ENCODE measurements around the gene PPIL1. TPM values are rescaled to one million over a fixed set of nuclear protein-coding genes. Genes with fewer than 3 reads are reported as not detected.

Gene PPIL1
- total RNA-seq, 4 donors from 2014 or later = 13.5 to 28.5 (median 24.0) TPM

DNA sequence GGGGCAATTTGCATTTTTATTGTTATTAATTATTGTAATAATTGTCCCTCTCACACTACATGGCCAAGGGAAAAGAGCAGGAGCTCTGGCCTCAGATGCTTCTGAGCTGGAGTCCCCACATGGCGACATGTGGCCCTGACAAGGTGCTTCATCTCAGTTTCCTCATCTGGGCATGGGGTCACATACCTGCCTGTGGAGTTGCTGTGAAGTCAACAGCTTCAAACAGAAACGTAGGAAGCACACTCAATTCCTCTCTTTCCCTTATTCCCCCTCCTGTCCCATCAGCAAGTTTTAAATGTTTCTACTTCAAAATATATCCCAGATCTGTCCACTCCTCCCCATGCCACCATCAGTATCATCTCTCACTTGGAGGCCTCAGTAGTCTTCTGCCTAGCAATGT is 44.0 kb downstream of the PPIL1 start:
- peak overlapping the region in 3 of 4 donors; percentile 14 to 50 (median 35) for H3K27ac ChIP-seq
- WGBS, 2 donors (ENCODE audit: low coverage in 1 of 2) = 37 to 55% methylated on average over 2 of the region's 2 CpGs
- no peaks in the 10 kb centered on the region for H3K27me3 ChIP-seq
- no peak for ATAC-seq
- H3K4me3 ChIP-seq = no peak overlapping the region
- TF ChIP-seq POLR2AphosphoS5 (IDR thresholded peaks at IDR 0.05) = no peak
- TF ChIP-seq, protein P1, sequence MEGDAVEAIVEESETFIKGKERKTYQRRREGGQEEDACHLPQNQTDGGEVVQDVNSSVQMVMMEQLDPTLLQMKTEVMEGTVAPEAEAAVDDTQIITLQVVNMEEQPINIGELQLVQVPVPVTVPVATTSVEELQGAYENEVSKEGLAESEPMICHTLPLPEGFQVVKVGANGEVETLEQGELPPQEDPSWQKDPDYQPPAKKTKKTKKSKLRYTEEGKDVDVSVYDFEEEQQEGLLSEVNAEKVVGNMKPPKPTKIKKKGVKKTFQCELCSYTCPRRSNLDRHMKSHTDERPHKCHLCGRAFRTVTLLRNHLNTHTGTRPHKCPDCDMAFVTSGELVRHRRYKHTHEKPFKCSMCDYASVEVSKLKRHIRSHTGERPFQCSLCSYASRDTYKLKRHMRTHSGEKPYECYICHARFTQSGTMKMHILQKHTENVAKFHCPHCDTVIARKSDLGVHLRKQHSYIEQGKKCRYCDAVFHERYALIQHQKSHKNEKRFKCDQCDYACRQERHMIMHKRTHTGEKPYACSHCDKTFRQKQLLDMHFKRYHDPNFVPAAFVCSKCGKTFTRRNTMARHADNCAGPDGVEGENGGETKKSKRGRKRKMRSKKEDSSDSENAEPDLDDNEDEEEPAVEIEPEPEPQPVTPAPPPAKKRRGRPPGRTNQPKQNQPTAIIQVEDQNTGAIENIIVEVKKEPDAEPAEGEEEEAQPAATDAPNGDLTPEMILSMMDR (IDR thresholded peaks at IDR 0.05) = no peak
- TF ChIP-seq EP300 (IDR thresholded peaks at IDR 0.05) = no peak
- TF ChIP-seq POLR2A (IDR thresholded peaks at IDR 0.05) = no peak
- H3K36me3 ChIP-seq = no peaks in the 10 kb centered on the region
- H3K9me3 ChIP-seq = no peaks in the 10 kb centered on the region
- peaks cover 3 to 40% (median 11%) of the 10 kb centered on the region in 3 donors for H3K4me1 ChIP-seq

DNA sequence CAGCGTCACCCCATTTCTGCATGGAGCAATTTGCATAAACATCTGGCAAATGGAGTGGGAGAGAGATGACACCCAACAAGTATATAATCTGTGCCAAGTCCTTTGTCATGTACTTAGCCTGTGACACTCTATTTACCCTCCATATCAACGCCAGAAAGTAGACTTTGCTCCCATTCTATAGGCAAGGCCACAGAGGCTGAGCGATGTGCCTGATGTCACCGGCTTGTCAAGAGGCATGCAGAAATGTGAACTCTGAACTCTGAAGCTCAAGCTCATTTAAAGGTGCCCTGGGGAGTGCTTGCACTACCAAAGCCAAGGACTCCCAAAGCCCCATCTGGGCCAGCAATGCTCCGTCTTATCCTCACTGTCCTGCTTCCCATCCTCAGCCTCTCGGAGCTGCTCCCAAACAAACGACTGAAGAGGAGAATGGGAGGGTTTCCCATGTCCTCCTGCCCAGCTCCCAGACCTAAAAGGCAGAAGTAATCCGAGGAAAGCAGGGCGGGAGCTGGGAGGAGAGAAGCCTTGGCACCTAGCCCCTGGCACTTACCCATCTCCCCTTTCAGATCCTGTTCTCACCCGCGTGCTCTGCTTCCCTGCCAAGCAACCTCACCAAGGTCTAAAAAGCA is 44.6 kb downstream of the PPIL1 start:
- H3K27ac ChIP-seq = peak overlapping the region in 3 of 4 donors; percentile 14 to 50 (median 35)
- H3K36me3 ChIP-seq = no peaks in the 10 kb centered on the region
- no peaks in the 10 kb centered on the region for H3K27me3 ChIP-seq
- H3K9me3 ChIP-seq = no peaks in the 10 kb centered on the region
- no peak overlapping the region for H3K4me3 ChIP-seq
- H3K4me1 ChIP-seq = peaks cover 3 to 40% (median 11%) of the 10 kb centered on the region in 3 donors
- WGBS, 2 donors (ENCODE audit: low coverage in 1 of 2) = 18 to 25% methylated on average over 5 to 9 of the region's 11 CpGs
- peak; percentile 71 for ATAC-seq
- TF ChIP-seq EP300 (IDR thresholded peaks at IDR 0.05) = no peak
- TF ChIP-seq, protein P1 (IDR thresholded peaks at IDR 0.05) = no peak
- TF ChIP-seq POLR2A (IDR thresholded peaks at IDR 0.05) = no peak
- peak; percentile 43 for TF ChIP-seq POLR2AphosphoS5 (IDR thresholded peaks at IDR 0.05)

DNA sequence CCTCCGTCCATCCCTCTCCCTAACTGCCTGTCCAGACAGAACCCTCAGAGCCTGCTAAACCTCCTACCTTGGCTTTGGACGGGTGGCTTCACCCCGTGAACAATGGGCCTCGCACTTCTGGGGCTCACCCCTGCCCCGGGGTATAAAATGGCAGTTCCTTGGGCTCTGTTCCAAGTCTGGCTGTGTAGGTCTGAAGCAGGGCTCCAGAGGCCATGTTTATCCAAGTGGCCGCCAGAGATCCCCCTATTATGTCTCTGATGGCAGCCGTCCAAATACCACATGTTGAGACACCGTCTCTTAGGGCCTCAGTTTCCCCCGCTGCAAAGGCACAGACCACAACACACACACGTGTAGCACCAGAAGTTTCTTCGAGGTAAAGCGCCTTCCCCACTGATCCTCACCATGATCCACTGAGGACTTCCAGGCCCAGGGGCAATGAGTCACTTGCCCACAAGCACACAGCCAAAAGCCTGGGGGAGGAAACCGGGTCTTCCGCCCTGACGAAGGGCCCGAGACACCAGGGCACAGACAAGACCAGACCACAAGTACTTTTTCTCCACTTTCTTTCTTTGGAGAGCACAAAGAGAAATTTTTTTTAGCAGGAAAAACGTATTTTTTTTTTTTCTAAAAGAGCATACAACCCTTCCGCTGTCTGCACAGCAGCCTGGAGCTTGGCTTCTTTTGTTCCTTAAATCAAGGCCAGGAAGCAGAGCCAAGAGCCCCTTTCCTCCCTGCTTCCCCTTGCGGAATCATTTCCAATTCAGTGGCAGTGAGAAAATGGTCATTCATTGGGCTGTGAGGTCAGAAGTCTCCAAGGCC is 47.1 kb downstream of the PPIL1 start:
- 56 to 67% methylated on average over 10 of the region's 19 CpGs for WGBS, 2 donors (ENCODE audit: low coverage in 1 of 2)
- TF ChIP-seq, protein P1 (IDR thresholded peaks at IDR 0.05) = no peak
- TF ChIP-seq EP300 (IDR thresholded peaks at IDR 0.05) (no peak), POLR2A (IDR thresholded peaks at IDR 0.05) (no peak), POLR2AphosphoS5 (IDR thresholded peaks at IDR 0.05) (no peak)
- no peaks in the 10 kb centered on the region for H3K27me3 ChIP-seq
- peaks cover 3 to 40% (median 11%) of the 10 kb centered on the region in 3 donors for H3K4me1 ChIP-seq
- no peak overlapping the region for H3K4me3 ChIP-seq
- peak; percentile 39 for ATAC-seq
- H3K9me3 ChIP-seq = no peaks in the 10 kb centered on the region
- peak overlapping the region in 3 of 4 donors; percentile 31 to 59 (median 56) for H3K27ac ChIP-seq
- no peaks in the 10 kb centered on the region for H3K36me3 ChIP-seq

DNA sequence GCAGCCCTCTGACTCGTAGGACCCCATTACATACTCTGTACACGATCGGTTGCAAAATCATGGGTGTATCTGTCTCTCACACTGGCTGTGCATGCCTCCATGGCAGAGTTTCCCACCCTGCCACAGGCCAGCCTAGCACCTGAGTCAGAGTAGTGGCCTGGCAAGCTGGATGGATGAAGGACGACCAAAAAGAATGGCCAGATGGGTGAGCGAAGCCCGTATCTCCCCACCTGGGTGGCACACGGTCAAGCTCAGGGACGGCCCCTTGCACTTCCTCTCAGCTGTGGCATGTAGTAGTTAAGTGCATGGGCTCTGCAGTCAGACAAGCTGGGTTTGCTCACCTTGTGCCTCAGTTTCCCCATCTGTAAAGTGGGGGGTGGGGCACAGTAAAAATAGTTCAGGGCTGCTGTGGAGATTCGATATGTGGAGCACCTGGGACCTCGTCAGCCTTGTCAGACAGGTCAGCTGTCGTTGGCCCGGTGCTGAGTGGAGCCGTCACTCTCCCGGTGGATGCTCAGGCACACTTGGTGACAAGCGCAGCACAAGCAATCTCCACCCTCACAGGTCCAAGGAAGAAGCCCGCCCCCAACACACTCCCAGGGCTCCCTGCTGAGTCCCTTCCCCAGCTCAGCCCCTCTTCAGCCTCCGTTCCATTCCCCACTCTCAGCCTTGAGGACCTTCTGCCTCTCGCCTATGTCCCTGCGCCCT is 47.9 kb downstream of the PPIL1 start:
- peak overlapping the region in 2 of 4 donors; percentile 56 to 59 for H3K27ac ChIP-seq
- peaks cover 3 to 40% (median 11%) of the 10 kb centered on the region in 3 donors for H3K4me1 ChIP-seq
- no peak for ATAC-seq
- no peak overlapping the region for H3K4me3 ChIP-seq
- 90 to 97% methylated on average over 4 to 18 of the region's 19 CpGs for WGBS, 2 donors (ENCODE audit: low coverage in 1 of 2)
- H3K36me3 ChIP-seq = no peaks in the 10 kb centered on the region
- TF ChIP-seq POLR2AphosphoS5 (IDR thresholded peaks at IDR 0.05) = no peak
- no peak for TF ChIP-seq POLR2A (IDR thresholded peaks at IDR 0.05)
- TF ChIP-seq, protein P1 (IDR thresholded peaks at IDR 0.05) = no peak
- no peak for TF ChIP-seq EP300 (IDR thresholded peaks at IDR 0.05)
- no peaks in the 10 kb centered on the region for H3K27me3 ChIP-seq
- H3K9me3 ChIP-seq = no peaks in the 10 kb centered on the region
